ENCODE data around the gene CFAP57. TPM values are rescaled to one million over a fixed set of nuclear protein-coding genes. Genes with fewer than 3 reads are reported as not detected.

CFAP57 gene
- 0.22 and 0.39 TPM in 2 replicates for total RNA-seq

DNA sequence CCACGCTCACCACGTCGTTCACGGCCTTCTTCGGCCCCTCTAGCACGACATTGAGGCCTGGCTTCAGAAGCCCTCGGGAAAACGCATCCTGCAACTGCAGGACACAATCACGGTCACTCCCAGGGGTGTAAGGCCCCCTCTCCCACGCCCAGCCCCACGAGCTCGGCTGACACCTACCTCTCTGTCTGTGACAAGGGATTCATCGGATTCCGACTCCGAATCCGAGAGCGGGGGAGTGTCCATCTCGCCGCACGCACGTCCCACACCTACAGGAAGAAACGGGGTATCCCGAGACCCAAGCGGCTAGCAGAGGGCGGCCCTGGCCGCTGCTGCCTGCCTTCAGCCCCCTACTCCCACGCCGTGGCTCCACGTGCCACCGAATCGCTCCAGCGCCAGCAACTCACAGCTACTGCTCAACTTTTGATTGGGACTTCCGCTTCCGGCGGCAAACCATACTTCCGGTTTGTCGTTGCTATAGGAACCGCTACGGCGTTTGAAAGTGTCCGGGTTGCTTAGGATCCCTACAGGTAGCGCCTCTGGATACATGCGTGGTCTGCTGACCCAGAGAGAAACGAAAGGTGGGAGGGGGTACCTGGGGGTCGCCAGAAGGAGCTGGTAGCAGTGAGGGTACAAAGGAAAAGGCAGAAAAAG lies at the start of gene CFAP57, which contains the start of gene EBNA1BP2:
Gene CFAP57, plus strand, starts transcription at position 455 of the 651 bp plus-strand sequence. CDS start 424 bp downstream, outside the sequence.
Gene EBNA1BP2, minus strand, starts transcription at position 415 of the 651 bp plus-strand sequence. Its CDS starts 172 bp downstream, at position 243.

DNA sequence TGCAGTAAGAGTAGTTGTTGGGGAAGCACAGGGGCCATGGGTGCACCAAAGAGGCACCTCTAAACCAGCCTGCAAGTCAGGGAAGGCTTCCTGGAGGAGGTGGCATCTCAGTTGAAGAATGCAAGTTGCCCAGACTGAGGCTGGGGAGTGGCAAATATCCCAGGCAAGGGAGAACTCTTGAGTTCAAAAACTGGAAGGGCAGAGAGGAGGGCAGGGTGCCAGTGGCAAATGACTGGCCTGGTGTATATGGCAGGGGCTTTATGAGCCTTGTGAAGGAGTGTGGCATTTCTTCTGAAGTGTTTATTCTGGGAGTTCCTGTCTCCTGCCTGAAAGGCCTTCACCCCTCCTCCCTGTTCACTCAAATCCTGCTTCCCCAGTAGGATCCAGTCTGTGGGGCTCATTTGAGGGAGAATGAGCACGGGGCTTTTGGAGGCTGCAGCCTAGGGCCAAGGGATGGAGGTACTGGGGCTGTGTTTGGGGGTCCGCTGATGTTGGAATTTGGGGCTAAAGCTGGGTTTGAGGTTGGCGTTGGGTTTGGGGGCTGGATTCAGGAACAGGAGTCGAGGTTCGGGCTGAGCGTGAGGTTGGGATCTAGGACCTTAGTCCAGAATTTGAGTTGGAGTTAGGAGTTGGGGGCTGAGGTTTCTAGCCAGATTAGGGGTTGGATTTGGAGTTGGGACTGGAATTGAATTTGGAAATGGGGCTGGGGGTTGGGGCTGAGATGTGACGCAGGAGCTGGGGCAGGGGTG lies 97.7 kb downstream of the CFAP57 start, which contains the start of gene TMEM125:
Gene TMEM125, plus strand, starts transcription at position 357 of the 749 bp plus-strand sequence. CDS start 2,740 bp downstream, outside the sequence.

GRCh38 chr1:43285269-43285990 lies 113.3 kb downstream of the CFAP57 start, which contains the start of gene C1orf210:
C1orf210 (minus strand) TSS chr1:43285581; CDS start chr1:43283270, 2,311 bp downstream.

GRCh38 chr1:43300378-43301094 lies 128.4 kb downstream of the CFAP57 start, which contains the start of gene TIE1:
TIE1 (plus strand) TSS chr1:43300982; CDS start chr1:43301072, 90 bp downstream.

Small RNA genes within 50 kb of the gene (small RNA-seq; reads per million reads assigned to genes)
- not detected for gene RNA5SP46

Other genes starting within 250 kb of the CFAP57 start
- 1,223 and 1,458 TPM in 2 replicates for gene SLC2A1, start 213.5 kb upstream of the CFAP57 start, total RNA-seq
- gene EBNA1BP2, start within 50 bp of the CFAP57 start, total RNA-seq = 52.2 and 84.0 TPM in 2 replicates
- not detected in 2 replicates for gene TMEM125, start 97.7 kb downstream of the CFAP57 start, total RNA-seq
- 0.39 and 1.4 TPM in 2 replicates for gene C1orf210, start 113.3 kb downstream of the CFAP57 start, total RNA-seq
- not detected in 2 replicates for gene TIE1, start 128.7 kb downstream of the CFAP57 start, total RNA-seq
- gene MPL, start 165.5 kb downstream of the CFAP57 start, total RNA-seq = 0.11 TPM in 1 of 2 replicates, not detected in the other
- 6.7 and 33.5 TPM in 2 replicates for gene CDC20, start 186.7 kb downstream of the CFAP57 start, total RNA-seq
- 45.5 and 99.6 TPM in 2 replicates for gene ELOVL1, start 195.7 kb downstream of the CFAP57 start, total RNA-seq
- 42.4 and 58.9 TPM in 2 replicates for gene MED8, start 217.5 kb downstream of the CFAP57 start, total RNA-seq
- gene SZT2, start 217.6 kb downstream of the CFAP57 start, total RNA-seq = 38.4 and 45.5 TPM in 2 replicates

Measured in placental epithelial cell (primary cell).